GM12874 (cell line): ENCODE results near the gene APOBEC4.

Source experiments
- CTCF ChIP-seq: IDR thresholded peaks from 2 replicates; pipeline ENCODE4 v1.5.1; 2011; ENCODE audit warnings: low read depth, mild to moderate bottlenecking, control low read depth, low read length, moderate library complexity; ENCODE audit not compliant: insufficient read depth

APOBEC4 gene

GRCh38 chr1:183694755-183695154 lies 41.6 kb upstream of the APOBEC4 start:
- no peak for TF ChIP-seq CTCF

GRCh38 chr1:183694066-183694465 lies 41.0 kb upstream of the APOBEC4 start:
- TF ChIP-seq CTCF: no peak

GRCh38 chr1:183693521-183693920 lies 40.4 kb upstream of the APOBEC4 start:
- TF ChIP-seq CTCF: no peak

- no peak for TF ChIP-seq CTCF
These were observed 36.7 kb upstream of the APOBEC4 start for GRCh38 chr1:183689762-183690204.

- no peak for TF ChIP-seq CTCF
These were observed 35.4 kb upstream of the APOBEC4 start for GRCh38 chr1:183688341-183689060.

- TF ChIP-seq CTCF: no peak
These were observed 34.6 kb upstream of the APOBEC4 start for GRCh38 chr1:183687546-183688304.

GRCh38 chr1:183686229-183686628 lies 33.1 kb upstream of the APOBEC4 start:
- TF ChIP-seq CTCF: no peak
